Stimulated activated CD8-positive, alpha-beta memory T cell treated with anti-CD3 and anti-CD28 coated beads, Interleukin-15, amount 100 ng/mL, for 48 hours (primary cell): ENCODE measurements around the gene POLR2E.
"Not testable (repeated sequence)": the region's sequence is repeated elsewhere in the genome, so short reads cannot be mapped to it uniquely, and the experiment has no call there.

Source experiments
- DNase-seq, 2 donors: peaks; one replicate each; pipeline ENCODE4 v3.0.0-alpha.2; 2020; ENCODE audit warnings: low read depth in 2 of 2

Gene POLR2E

DNA sequence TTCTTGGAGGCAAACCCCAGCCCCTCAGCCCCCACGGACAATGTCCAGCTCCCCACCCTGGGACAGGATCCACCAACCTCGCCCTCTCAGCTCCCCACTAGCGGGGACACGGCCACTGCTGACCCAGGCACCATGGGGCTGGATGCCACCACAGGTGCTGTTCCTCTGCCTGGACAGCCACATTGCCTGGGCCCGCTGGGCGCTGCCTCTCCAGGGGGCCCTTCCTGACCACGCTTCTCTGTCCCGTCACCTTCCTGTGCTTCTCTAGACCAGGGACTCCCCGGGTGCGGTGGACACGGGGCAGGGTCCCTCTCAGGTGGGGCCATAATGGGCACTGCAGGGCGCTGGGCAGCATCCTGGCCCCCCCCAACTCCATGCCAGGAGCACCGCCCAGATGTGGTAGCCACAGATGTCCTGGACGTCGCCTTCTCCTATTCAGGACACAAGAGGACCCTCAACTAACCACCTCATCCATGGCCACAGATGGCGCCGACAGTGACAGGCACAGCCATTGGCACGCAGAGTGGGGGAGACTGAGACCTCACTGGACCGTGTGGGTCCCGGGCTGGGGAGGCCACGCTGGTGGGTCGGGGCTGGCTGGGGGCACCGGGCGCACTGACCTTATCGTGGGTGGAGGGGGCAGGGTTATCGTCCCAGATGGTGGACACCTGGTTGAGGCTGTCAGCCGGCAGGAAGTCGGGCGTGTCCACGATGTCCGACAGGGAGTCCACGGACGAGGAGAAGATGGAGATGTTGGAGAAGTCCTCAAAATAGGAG is 32.0 kb upstream of the POLR2E start:
- no peak for DNase-seq

DNA sequence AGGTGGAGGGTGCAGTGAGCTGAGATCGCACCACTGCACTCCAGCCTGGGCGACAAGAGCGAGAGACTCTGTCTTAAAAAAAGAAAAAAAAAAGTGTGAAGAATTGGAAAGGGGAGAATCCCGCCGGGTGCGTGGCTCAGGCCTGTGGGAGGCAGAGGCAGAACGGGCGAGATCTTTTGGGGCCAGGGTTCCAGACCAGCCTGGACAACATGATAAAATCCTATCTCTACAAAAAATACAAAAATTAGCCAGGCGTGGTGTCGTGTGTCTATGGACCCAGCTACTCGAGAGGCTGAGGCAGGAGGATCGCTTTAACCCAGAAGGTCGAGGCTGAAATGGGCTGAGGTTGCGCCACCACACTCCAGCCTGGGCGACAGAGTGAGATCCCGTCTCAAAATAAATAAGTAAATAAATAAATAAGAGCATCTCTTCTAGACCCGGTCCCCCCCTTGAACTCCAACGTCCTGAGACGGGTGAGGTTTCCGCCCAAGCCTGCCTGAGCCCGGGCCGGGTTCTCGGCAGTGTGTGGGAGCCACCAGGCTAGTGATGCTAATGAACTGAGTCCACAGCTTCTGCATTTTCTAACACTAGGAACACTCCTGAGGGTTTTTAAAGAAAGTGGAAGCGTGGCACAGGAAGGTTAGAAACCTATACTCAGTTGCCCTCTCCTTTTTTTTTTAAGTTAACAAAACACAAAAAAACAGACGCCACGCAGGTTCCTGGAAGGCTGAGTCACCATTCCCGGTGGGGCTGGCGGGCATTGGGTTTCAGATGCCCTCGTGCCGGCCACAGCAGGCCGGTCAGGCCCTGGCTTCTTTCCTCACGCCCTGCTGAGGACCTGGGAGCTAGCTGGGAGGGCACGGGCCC is 30.7 kb upstream of the POLR2E start:
- DNase-seq = no peak

DNA sequence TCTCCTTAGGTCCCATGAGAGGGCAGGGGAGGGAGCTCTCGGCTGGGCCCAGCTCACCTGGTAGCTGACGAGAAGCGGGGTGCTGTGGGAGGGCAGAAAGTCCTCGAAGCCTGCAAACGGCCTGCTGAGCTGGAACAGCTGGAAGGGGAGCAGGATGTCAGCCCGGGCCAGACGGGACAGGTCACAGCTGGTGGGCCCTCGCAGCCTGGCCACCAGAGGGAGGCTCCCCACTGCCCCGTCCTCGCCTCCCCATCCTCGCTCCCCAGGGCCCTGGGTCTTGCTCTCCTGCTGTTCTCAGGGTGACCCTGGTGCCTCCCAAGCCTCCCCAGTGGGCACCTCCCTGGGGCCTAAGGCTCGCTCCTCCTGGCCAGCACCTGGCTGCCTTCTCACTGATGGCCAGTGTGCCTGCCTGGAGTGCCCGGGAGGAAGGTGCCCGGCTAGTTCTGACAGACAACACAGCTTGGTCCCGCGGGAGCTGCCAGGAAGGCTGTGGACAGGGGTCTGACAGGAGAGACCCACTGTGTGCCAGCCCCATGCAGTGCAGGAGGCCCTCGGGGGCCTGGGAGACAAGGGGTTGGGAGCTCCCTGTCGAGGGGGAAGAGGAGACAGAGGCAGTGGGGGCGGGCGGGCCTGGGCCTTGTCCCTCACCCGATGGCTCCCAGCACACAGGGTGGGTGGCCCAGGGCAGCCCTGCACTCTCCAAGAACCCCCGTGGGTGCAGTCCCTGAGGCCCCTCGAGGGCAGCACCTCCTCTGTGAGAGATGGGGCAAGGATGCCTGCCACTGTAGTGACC is 28.9 kb upstream of the POLR2E start:
- DNase-seq = no peak

DNA sequence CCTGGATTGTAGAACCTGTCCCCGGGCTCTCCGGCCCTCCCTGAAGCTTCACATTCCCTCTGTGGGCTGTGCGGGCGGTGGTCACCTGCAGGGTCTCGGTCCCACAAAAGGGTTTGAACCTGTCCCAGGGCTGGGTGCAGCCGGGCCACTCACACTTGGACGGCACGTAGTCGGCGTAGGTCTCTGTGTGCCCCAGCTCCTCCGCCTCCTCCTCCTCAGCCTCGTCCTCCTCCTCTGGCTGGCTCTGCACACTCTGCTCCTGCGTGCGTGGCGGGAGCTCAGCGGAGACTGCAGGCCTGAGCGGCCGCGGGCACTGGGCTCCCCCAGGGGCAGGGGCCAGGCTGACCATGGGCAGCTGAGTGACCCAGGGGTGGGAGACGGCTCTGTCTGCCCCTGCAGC is 28.2 kb upstream of the POLR2E start:
- no peak for DNase-seq

DNA sequence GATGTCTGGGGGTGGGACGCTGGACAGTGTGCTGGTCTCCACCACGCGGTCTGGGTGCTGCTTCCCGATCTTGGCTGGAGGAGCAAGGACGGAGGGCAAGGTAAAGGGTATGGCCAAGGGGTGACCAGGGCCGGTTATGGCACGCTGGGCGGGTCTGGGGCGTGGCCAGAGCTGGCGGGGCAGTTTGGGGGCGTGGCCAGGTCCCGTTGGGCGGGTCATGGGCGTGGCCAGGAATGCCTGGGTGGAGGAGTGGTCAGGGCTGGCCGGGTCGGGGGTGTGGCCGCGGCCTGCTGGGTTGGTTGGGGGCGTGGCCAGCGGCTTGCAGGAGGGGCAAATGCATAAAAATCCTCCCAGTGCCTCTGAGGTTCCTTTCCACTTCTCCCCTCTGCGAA is 27.8 kb upstream of the POLR2E start:
- DNase-seq = peak; percentile 65 to 67

DNA sequence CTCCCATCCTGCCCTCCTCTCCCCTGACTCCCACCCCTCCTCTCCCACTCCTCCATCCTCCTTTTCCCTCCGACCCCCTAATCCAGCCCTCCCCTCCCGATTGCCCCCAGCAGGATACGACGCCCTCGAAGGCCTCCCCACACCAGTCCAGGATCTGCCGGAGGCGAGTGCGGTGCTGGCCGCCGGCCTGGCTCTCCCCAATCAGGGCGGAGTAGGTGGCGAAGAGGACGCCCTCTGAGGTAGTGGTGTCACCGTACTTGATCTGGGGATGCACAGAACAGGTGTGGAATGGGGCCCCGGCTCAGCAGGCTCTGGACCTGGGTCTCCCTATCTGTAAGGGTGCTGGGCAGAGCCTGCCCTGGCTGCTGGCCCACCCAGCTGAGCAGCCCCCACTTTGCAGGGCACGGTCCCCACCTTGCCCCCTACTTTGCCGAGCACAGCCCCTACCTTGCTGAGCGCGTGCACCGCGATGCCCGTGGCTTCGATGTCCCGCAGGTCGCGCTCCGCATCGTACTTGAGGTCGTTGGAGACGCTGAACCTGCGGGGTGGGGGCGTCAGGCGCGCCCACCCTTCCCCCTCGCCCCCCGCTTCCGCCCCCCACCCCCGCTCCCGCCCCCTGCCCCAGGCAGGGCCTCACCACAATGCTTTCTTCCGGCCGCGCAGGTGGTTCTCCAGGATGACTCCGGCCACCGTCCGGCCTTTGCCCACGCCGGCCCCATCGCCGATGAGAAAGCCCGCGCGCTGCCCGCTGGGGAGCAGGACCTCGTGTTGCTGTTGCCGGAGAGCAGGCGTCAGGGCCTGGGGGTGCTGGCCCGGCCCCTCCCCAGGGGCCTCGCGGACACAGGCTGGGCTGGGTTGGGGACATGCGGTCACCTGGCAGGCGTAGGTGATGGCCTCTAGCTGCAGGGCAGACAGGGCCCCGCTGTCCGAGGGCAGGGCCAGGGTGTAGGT is 27.1 kb upstream of the POLR2E start:
- DNase-seq = no peak

DNA sequence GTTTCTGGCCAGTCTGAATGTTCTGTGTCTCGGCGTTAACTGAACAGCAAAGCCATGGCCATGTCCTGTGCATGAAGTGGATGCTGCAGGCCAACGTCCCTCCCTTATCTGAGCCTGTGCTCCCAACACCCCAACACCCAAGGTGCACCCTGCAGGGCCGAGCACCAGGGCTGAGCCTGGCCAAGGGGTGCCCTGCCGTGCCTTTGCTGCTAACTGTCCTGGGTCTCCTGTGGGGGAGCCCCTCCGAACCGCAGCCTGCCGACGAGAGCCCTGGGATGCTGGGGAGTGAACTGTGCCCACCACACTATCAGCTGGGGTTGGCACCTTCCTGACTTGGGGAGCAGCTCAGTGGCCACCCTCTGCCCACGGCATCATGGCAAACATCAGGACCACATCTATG is 26.2 kb upstream of the POLR2E start:
- no peak for DNase-seq

DNA sequence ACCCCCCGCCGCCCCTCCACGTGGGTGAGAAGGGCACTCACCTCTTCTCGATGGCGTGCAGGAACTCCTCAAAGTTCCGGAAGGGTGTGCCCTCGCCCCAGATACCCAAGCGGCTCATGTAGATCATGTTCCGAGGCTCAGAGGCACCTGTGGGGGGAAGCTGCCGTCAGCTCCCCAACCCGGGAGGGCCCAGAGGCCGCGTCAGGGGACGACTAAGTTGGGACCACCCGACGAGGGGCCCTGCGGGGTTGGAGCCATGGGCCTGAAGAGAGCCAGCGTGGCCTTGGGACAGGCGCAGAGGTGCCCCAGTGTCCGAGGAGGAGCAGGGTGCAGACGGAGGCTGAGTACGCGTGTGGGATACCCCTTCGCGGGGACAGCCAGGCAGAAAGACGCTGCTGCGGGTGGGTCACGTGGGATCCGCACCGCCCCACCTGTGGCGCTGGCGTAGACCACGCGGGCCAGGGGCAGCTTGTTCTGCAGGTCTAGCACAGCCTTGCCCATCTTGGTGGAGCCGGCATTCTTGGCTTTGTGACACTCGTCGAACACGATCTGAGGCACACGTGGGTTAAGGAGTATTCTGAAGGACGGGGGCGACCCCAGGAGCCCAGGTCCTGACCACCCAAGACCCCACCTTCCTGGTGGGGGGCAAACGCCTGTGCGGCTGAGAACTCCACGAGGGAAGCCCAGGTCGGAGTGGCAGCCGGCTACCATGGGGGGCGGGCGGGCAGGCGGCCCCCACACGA is 24.5 kb upstream of the POLR2E start:
- no peak for DNase-seq

DNA sequence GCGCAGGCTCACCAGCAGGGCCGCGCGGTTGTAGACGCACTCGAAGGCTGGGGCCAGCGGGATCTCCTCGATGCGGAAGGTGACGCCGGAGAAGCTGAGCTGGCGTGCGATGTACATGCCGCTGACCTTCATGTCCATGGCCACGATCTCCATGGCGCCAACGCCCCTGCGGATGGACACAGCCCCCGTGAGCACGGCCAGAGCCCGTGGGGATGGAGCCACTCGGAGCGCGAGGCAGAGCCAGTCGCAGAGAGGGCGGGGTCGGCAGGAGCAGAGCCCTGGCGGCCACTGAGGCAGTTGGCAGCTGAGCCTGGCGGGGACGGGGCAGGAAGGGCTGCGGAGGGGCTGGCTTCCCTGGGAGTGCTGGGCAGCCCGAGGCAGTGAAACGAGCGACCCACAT is 23.8 kb upstream of the POLR2E start:
- DNase-seq = no peak

DNA sequence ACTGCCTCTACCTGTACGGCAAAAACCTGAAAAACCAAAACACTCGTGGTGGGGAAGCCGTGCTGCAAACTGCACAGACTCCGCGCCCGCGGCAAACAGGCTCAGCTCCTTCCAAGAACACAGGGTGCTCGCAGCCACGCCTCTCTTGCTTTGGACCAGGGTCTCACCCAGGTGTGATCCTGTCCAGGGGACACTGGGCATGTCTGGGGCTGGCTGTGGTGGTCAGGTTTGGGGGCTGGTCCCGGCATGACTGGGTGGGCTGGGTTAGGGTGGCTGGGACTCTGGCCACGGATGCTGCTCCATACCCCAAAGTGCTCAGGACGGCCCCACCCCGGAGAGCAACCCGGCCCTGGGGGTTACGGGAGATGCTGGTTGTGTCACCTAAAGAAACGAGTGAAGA is 22.5 kb upstream of the POLR2E start:
- no peak for DNase-seq

DNA sequence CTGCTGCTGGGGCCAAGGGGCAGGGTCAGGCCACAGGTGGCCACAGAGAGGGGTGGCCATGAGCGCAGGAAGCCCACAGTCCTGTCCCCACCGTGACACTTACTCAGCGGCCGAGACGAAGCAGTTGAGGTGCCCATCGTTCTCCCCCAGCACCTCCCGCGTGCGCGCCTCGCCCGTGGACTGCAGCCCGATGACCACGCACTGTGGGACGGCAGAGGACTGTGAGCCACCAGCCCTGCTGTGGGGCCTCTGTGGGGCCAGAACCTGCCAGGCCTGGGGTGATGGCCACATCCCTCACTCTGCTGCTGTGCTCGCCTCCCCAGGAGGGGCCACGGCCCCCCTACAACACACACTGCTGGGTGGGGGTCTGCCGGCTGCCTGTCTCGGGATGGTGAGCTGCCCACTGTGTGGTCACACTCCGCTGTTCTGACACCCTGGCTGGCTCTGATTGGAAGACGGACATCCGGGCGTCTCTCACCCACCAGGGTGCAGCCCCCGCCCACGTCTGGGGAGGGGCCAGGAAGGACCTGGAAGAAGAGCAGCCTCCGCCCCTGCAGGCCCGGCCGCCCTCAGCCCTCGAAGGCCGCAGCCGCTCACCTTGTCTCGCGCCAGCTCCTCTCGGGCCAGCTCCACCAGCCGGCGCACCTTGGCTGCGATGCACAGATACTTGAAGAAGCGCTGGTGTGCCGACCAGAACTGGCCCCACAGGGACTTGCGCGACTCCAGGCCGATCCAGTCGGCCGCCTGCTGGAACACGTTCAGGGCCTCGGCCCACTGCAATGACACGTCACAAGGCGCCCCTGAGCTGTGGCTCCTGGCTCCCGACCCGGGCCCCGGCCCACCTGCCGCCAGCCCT is 21.8 kb upstream of the POLR2E start:
- no peak for DNase-seq

DNA sequence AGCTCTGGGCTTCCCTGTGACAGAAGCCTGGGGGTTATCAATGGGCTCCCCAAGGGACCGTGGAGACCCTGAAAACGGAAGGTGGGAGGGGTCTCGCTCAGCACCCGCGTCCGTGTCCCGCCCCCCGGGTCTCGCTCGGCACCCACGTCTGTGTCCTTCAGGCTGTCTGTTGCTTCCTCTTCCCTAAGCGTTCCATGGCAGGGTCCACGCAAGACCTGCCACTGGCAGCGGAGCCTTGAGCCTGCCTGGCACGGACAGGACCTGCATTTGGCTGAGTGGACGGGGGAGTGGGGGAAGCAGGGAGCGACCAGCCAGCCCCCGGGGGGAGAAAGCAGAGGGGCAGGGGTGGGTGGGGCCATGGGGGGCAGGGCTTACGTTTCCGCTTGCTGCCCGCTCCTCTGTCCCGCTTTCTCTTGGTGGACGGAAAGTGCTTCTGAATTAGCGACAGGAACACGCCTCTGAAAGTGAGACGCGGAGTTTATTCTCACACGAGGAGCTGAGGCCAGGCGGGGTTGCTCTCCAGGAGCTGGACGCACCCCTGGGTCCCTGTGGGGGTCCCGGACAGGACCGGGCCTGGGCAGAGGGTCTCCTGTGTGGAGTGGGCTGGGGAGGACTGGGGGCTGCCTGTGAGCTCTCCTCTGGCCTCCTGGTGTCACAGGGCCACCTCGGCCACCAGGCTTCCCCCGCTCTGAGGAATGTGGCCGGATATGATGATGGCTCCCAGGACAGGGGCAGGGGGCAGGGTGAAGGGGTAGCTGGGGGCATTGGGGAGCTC is 20.7 kb upstream of the POLR2E start:
- DNase-seq = no peak

DNA sequence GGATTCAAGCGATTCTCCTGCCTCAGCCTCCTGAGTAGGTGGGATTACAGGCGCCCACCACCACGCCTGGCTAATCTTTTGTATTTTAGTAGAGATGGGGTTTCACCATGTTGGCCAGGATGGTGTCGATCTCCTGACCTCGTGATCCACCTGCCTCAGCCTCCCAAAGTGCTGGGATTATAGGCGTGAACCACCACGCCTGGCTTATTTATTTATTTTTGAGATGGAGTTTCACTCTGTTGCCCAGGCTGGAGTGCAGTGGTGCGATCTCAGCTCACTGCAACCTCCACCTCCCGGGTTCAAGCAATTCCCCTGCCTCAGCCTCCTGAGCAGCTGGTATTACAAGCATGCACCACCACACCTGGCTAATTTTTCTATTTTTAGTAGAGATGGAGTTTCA is 19.6 kb upstream of the POLR2E start:
- not testable (repeated sequence) for DNase-seq

DNA sequence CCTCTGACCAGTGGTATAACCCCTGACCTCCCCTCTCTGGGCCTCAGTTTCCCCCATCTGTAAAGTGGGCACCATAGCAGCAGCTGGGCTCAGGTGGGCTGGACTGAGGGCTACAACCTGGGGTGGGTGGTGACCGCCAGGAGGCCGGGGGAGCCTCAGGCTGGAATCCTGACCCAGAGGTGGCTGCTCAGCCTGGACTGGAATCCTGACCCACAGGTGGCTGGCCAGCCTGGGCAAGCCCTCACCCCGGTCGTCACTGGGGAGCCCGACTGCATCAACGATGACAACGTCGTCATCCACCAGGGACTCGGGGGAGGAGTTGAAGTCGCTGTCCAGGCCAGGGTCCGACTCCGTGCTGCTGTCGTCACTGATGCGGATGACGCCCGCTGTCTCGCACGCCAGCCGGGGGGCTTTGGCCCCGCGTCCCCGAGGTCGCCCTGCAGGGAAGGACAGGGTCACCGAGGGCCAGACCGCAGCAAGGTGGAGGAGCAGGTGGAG is 18.9 kb upstream of the POLR2E start:
- no peak for DNase-seq

DNA sequence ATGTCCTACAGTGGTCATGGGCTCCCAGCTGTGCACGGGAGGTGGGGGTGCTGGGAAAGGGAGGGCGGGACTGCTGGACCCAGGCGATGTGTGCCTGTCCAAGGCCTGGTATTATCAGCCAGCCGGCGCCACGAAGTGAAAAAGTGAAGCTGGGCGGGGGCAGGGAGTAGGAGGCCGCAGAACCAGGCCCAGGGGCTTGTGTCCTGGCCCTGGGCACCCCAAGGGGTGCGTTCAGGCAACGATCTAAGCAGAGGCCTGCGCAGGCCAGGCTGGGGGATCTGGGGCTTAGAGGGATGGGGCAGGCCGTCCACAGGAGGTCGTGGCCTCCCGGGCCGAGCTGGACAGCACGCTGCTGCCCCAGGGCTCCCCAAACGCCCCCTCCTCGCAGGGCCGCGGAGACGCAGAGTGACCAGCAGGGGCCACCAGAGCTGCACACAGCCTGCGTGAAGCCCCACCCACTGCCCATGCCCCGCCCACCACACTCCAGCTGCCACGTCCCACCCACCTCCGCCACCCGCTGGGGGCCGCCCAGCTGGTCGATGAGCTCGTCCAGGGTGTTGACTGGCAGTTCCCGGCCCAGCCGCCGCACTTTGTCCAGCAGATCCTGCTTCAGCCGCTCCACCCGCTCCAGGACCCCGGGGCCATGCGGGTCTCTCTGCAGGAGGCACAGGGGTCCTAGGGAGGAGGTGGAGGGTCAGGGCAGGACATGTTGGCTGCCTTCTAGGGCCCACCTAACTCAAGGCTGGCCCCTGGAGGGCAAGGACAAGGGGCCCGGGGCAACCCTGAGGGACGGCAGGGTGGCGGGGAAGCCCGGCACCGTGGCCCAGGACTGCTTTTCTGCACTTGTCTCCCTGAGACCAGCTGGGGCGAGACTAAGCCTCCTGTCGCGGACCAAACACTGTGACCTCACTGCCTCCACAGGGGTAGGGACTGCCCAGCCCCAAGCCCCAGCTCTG is 18.1 kb upstream of the POLR2E start:
- peak; percentile 77 to 78 for DNase-seq

DNA sequence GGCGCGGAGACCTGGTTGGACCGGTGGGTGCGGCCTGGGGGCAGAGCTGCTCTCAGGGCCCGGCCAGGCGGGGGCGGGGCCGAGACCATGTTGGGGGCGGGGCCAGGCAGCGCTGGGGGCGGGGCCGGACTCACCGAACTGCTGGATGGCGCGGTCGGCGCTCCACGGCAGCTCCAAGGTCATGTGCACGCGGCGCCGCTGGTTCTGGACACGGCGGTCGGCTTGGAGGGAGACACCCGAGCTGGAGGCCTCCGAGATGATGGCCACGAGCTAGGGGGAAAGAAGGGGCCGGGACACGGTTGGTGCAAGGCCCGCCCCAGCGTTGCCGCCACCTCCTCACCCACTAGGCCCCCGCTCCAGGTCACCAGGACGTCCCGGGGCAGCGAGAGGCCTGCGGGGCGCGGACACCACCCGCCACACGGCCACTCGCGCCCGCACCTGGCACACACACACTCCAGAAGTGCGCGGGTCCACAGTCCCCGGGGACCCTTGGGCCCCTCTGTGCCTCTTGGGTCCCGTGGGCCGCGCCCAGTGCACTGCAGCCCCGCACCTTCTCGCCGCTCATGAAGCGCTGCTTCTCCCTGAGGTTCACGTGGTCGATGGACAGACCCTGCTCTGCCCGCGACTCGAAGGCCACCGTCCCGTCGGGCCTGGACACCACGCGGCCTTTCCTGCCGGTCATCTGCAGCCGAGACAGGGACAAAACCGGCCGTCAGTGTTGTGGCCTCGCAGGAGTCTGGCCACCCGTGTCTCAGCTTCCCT is 17.3 kb upstream of the POLR2E start:
- no peak for DNase-seq
